WTC11 (cell line): ENCODE data around the gene SIX2. TPM values are rescaled to one million over a fixed set of nuclear protein-coding genes. Genes with fewer than 3 reads are reported as not detected.

Source experiments
- ATAC-seq: fragments of 200-7000 bp; cut with Tn5 transposase; 2 replicates; pipeline ENCODE4 v1.10.0; 2021; ENCODE audit warnings: mild to moderate bottlenecking, moderate library complexity
- CTCF ChIA-PET: fragments of 300-600 bp; sonication (Branson Sonifier 250); formaldehyde crosslinking; loops from one replicate; lab custom pipeline; 2021; ENCODE audit warnings: antibody characterized with exemption; lab: Charles Lee
- POLR2A ChIA-PET: fragments of 350-600 bp; sonication (Branson Sonifier 250); formaldehyde crosslinking; loops from one replicate; lab custom pipeline; 2021; ENCODE audit warnings: antibody characterized with exemption; lab: Charles Lee
- DNase-seq: peaks from one replicate; pipeline ENCODE4 v3.0.0; 2021; ENCODE audit warnings: low spot score
- H3K27ac Mint-ChIP-seq: 2 replicates; pipeline ENCODE4 v1.8.0; 2021; ENCODE audit warnings: mixed read lengths
- H3K27me3 Mint-ChIP-seq: 2 replicates; pipeline ENCODE4 v1.8.0; 2021; ENCODE audit warnings: low read depth, mild to moderate bottlenecking, moderate library complexity, mixed read lengths
- H3K36me3 Mint-ChIP-seq: 2 replicates; pipeline ENCODE4 v1.8.0; 2021; ENCODE audit warnings: mixed read lengths
- H3K4me1 Mint-ChIP-seq: 2 replicates; pipeline ENCODE4 v1.8.0; 2022; ENCODE audit warnings: mixed read lengths
- H3K4me3 Mint-ChIP-seq: 2 replicates; pipeline ENCODE4 v1.8.0; 2021; ENCODE audit warnings: mild to moderate bottlenecking, moderate library complexity, mixed read lengths
- H3K9me3 Mint-ChIP-seq: 2 replicates; pipeline ENCODE4 v1.8.0; 2021; ENCODE audit warnings: mixed read lengths
- NFE2L1 ChIP-seq: sonication (generic); formaldehyde crosslinking; IDR thresholded peaks from 2 replicates; pipeline ENCODE4 v1.8.1; 2023; ENCODE audit warnings: missing genetic modification reagents
- RELA ChIP-seq: sonication (generic); formaldehyde crosslinking; IDR thresholded peaks from 2 replicates; pipeline ENCODE4 v1.8.1; 2022; ENCODE audit warnings: missing genetic modification reagents, mild to moderate bottlenecking, borderline replicate concordance
- SMAD3 ChIP-seq: sonication (generic); formaldehyde crosslinking; IDR thresholded peaks from 2 replicates; pipeline ENCODE4 v1.8.0; 2022; ENCODE audit warnings: missing genetic modification reagents, mild to moderate bottlenecking, borderline replicate concordance
- ZBTB21 ChIP-seq: sonication (generic); formaldehyde crosslinking; IDR thresholded peaks from 2 replicates; pipeline ENCODE4 v1.8.1; 2023; ENCODE audit warnings: mild to moderate bottlenecking, missing genetic modification reagents, borderline replicate concordance
- ZNF121 ChIP-seq: sonication (generic); formaldehyde crosslinking; IDR thresholded peaks from 2 replicates; pipeline ENCODE4 v1.8.0; 2023; ENCODE audit warnings: missing genetic modification reagents
- ZNF423 ChIP-seq: fragments of 250-450 bp; sonication (Bioruptor Pico); IDR thresholded peaks from 2 replicates; pipeline ENCODE4 v2.1.2; 2022; ENCODE audit warnings: mild to moderate bottlenecking, moderate library complexity
- total RNA-seq: library from RNA; stranded (reverse); gene quantifications from 3 replicates; pipeline ENCODE4 v1.2.3, GENCODE V29; 2021
- TF ChIP-seq, protein P1 (sequence below): sonication (generic); formaldehyde crosslinking; IDR thresholded peaks from 2 replicates; pipeline ENCODE4 v1.8.0; 2022; ENCODE audit warnings: missing genetic modification reagents
- TF ChIP-seq, protein P2 (sequence below): sonication (generic); formaldehyde crosslinking; IDR thresholded peaks from 2 replicates; pipeline ENCODE4 v1.8.1; 2023; ENCODE audit warnings: mild to moderate bottlenecking, missing genetic modification reagents, borderline replicate concordance
- TF ChIP-seq, protein P3 (sequence below): sonication (generic); formaldehyde crosslinking; IDR thresholded peaks from 2 replicates; pipeline ENCODE4 v1.8.1; 2022; ENCODE audit warnings: low read depth, missing genetic modification reagents, borderline replicate concordance
- TF ChIP-seq, protein P4 (sequence below): fragments of 200-600 bp; IDR thresholded peaks from 2 replicates; pipeline ENCODE4 v1.8.0; 2022; ENCODE audit warnings: antibody characterized with exemption
- TF ChIP-seq, protein P5 (sequence below): sonication (generic); formaldehyde crosslinking; conservative IDR thresholded peaks from 2 replicates; pipeline ENCODE4 v1.8.1; 2022; ENCODE audit warnings: mild to moderate bottlenecking, missing genetic modification reagents
- TF ChIP-seq, protein P6 (sequence below): sonication (generic); formaldehyde crosslinking; IDR thresholded peaks from 2 replicates; pipeline ENCODE4 v1.8.0; 2022; ENCODE audit warnings: mild to moderate bottlenecking, missing genetic modification reagents
- TF ChIP-seq, protein P7 (sequence below): sonication (generic); formaldehyde crosslinking; IDR thresholded peaks from 2 replicates; pipeline ENCODE4 v1.8.0; 2023; ENCODE audit warnings: missing genetic modification reagents, mild to moderate bottlenecking, borderline replicate concordance
- TF ChIP-seq, protein P8 (sequence below): sonication (generic); formaldehyde crosslinking; IDR thresholded peaks from 2 replicates; pipeline ENCODE4 v1.8.1; 2023; ENCODE audit warnings: mild to moderate bottlenecking, missing genetic modification reagents
- TF ChIP-seq, protein P9 (sequence below): fragments of 250-450 bp; sonication (Bioruptor Pico); IDR thresholded peaks from 2 replicates; pipeline ENCODE4 v1.9.0; 2021; ENCODE audit warnings: mild to moderate bottlenecking

Gene SIX2
- total RNA-seq, 1 experiment from 2014 or later, result 1.7 TPM

DNA sequence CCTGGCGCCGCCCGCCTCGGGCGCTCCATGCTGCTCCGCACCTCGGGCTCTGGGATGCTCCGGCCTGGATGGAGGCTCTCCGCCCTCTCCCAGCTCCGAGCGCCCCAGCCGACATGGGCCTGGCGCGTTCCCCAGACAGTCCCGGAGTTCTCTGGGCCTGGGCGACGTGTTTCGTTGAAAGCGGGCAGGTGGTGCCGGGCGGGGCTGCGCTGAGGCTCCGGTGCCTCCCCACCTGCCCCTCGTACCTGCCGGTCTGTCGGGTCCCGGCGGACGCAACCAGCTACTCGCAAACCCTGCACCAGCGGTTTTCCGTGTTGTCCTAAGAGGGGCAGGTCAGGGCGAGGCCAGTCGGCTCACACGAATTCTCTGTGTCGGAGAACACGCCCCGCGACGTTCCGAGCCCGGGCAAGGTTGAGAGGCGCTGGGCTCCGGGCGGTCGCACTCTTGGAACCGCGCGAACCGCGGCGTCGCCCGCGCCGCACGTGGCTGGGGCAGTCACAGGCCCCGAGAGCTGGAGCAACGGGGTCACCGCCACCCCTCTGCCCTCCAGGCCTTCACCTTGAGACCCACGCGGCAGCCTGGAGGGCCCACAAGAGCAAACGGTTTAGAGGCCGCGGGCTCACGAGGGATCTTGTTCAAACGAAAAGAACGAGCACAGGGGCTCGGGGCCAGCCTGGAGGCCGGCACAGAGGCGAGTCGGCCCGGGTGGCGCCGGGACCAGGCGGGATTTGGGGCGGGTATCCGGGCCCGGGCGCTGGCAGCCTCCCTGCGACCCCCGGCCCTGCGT, 4.2 kb upstream of the SIX2 start (continued):
- peak; percentile 56; the same call in 1 of the 2 replicates for TF ChIP-seq NFE2L1 (CRISPR knock-in tag)
- TF ChIP-seq RELA (CRISPR knock-in tag), result no peak
- TF ChIP-seq, protein P1, sequence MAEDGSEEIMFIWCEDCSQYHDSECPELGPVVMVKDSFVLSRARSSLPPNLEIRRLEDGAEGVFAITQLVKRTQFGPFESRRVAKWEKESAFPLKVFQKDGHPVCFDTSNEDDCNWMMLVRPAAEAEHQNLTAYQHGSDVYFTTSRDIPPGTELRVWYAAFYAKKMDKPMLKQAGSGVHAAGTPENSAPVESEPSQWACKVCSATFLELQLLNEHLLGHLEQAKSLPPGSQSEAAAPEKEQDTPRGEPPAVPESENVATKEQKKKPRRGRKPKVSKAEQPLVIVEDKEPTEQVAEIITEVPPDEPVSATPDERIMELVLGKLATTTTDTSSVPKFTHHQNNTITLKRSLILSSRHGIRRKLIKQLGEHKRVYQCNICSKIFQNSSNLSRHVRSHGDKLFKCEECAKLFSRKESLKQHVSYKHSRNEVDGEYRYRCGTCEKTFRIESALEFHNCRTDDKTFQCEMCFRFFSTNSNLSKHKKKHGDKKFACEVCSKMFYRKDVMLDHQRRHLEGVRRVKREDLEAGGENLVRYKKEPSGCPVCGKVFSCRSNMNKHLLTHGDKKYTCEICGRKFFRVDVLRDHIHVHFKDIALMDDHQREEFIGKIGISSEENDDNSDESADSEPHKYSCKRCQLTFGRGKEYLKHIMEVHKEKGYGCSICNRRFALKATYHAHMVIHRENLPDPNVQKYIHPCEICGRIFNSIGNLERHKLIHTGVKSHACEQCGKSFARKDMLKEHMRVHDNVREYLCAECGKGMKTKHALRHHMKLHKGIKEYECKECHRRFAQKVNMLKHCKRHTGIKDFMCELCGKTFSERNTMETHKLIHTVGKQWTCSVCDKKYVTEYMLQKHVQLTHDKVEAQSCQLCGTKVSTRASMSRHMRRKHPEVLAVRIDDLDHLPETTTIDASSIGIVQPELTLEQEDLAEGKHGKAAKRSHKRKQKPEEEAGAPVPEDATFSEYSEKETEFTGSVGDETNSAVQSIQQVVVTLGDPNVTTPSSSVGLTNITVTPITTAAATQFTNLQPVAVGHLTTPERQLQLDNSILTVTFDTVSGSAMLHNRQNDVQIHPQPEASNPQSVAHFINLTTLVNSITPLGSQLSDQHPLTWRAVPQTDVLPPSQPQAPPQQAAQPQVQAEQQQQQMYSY (CRISPR knock-in tag), result peak; percentile 48; the same call in 1 of the 2 replicates
- TF ChIP-seq, protein P2, sequence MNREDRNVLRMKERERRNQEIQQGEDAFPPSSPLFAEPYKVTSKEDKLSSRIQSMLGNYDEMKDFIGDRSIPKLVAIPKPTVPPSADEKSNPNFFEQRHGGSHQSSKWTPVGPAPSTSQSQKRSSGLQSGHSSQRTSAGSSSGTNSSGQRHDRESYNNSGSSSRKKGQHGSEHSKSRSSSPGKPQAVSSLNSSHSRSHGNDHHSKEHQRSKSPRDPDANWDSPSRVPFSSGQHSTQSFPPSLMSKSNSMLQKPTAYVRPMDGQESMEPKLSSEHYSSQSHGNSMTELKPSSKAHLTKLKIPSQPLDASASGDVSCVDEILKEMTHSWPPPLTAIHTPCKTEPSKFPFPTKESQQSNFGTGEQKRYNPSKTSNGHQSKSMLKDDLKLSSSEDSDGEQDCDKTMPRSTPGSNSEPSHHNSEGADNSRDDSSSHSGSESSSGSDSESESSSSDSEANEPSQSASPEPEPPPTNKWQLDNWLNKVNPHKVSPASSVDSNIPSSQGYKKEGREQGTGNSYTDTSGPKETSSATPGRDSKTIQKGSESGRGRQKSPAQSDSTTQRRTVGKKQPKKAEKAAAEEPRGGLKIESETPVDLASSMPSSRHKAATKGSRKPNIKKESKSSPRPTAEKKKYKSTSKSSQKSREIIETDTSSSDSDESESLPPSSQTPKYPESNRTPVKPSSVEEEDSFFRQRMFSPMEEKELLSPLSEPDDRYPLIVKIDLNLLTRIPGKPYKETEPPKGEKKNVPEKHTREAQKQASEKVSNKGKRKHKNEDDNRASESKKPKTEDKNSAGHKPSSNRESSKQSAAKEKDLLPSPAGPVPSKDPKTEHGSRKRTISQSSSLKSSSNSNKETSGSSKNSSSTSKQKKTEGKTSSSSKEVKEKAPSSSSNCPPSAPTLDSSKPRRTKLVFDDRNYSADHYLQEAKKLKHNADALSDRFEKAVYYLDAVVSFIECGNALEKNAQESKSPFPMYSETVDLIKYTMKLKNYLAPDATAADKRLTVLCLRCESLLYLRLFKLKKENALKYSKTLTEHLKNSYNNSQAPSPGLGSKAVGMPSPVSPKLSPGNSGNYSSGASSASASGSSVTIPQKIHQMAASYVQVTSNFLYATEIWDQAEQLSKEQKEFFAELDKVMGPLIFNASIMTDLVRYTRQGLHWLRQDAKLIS (CRISPR knock-in tag), result no peak
- TF ChIP-seq, protein P3, sequence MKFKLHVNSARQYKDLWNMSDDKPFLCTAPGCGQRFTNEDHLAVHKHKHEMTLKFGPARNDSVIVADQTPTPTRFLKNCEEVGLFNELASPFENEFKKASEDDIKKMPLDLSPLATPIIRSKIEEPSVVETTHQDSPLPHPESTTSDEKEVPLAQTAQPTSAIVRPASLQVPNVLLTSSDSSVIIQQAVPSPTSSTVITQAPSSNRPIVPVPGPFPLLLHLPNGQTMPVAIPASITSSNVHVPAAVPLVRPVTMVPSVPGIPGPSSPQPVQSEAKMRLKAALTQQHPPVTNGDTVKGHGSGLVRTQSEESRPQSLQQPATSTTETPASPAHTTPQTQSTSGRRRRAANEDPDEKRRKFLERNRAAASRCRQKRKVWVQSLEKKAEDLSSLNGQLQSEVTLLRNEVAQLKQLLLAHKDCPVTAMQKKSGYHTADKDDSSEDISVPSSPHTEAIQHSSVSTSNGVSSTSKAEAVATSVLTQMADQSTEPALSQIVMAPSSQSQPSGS (CRISPR knock-in tag), result no peak
- TF ChIP-seq, protein P4, sequence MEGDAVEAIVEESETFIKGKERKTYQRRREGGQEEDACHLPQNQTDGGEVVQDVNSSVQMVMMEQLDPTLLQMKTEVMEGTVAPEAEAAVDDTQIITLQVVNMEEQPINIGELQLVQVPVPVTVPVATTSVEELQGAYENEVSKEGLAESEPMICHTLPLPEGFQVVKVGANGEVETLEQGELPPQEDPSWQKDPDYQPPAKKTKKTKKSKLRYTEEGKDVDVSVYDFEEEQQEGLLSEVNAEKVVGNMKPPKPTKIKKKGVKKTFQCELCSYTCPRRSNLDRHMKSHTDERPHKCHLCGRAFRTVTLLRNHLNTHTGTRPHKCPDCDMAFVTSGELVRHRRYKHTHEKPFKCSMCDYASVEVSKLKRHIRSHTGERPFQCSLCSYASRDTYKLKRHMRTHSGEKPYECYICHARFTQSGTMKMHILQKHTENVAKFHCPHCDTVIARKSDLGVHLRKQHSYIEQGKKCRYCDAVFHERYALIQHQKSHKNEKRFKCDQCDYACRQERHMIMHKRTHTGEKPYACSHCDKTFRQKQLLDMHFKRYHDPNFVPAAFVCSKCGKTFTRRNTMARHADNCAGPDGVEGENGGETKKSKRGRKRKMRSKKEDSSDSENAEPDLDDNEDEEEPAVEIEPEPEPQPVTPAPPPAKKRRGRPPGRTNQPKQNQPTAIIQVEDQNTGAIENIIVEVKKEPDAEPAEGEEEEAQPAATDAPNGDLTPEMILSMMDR, result no peak
- TF ChIP-seq ZNF423 (CRISPR knock-in tag), result no peak
- no peak for TF ChIP-seq ZNF121
- TF ChIP-seq, protein P5, sequence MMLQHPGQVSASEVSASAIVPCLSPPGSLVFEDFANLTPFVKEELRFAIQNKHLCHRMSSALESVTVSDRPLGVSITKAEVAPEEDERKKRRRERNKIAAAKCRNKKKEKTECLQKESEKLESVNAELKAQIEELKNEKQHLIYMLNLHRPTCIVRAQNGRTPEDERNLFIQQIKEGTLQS (CRISPR knock-in tag), result 0 out of 2 replicates have a peak, but pooled peaks have one; percentile 11
- TF ChIP-seq ZBTB21 (CRISPR knock-in tag), result 0 out of 2 replicates have a peak, but pooled peaks have one; percentile 35
- TF ChIP-seq, protein P6, sequence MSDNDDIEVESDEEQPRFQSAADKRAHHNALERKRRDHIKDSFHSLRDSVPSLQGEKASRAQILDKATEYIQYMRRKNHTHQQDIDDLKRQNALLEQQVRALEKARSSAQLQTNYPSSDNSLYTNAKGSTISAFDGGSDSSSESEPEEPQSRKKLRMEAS (CRISPR knock-in tag), result peak; percentile 93

DNA sequence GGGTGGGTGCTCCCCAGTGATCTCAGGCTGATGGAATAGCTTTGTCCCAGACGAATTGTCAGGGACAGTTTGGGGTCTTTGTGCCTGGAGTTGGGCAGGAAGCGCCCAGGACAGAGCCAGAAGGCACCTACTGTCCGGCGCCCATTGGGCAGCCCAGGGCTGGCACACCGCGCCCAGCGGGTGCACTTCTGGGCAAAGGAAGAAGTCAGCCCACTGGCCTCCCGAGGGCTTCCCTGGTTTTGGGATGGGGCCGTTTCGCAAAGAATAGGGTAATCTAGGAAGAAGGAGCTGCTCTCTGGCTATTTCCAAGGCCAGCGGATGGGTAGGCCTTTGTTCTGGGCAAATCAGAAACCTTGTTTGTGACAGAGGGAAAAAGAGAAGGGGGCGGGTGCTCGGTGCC, 3.5 kb upstream of the SIX2 start:
- H3K9me3 Mint-ChIP-seq, result no peaks in the 10 kb centered on the region
- ATAC-seq (no peak), DNase-seq (no peak)
- peaks cover 35% of the 10 kb centered on the region for H3K4me1 Mint-ChIP-seq
- 0 out of 2 replicates have a peak, but pooled peaks cover 2% of the 10 kb centered on the region for H3K36me3 Mint-ChIP-seq
- peak overlapping the region; percentile 57 for H3K4me3 Mint-ChIP-seq
- H3K27me3 Mint-ChIP-seq, result peaks cover 91% of the 10 kb centered on the region
- ChIA-PET CTCF (interaction anchor here (0.7 to 7.3 kb wide), 10 partner anchors 11 to 573 kb away, joined by 3 to 113 read pairs (median 4); no protein-coding TSS in a partner anchor), POLR2A (no interaction called here)
- H3K27ac Mint-ChIP-seq, result no peak overlapping the region
- TF ChIP-seq, protein P7, sequence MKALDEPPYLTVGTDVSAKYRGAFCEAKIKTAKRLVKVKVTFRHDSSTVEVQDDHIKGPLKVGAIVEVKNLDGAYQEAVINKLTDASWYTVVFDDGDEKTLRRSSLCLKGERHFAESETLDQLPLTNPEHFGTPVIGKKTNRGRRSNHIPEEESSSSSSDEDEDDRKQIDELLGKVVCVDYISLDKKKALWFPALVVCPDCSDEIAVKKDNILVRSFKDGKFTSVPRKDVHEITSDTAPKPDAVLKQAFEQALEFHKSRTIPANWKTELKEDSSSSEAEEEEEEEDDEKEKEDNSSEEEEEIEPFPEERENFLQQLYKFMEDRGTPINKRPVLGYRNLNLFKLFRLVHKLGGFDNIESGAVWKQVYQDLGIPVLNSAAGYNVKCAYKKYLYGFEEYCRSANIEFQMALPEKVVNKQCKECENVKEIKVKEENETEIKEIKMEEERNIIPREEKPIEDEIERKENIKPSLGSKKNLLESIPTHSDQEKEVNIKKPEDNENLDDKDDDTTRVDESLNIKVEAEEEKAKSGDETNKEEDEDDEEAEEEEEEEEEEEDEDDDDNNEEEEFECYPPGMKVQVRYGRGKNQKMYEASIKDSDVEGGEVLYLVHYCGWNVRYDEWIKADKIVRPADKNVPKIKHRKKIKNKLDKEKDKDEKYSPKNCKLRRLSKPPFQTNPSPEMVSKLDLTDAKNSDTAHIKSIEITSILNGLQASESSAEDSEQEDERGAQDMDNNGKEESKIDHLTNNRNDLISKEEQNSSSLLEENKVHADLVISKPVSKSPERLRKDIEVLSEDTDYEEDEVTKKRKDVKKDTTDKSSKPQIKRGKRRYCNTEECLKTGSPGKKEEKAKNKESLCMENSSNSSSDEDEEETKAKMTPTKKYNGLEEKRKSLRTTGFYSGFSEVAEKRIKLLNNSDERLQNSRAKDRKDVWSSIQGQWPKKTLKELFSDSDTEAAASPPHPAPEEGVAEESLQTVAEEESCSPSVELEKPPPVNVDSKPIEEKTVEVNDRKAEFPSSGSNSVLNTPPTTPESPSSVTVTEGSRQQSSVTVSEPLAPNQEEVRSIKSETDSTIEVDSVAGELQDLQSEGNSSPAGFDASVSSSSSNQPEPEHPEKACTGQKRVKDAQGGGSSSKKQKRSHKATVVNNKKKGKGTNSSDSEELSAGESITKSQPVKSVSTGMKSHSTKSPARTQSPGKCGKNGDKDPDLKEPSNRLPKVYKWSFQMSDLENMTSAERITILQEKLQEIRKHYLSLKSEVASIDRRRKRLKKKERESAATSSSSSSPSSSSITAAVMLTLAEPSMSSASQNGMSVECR (CRISPR knock-in tag), result no peak
- TF ChIP-seq, protein P8, sequence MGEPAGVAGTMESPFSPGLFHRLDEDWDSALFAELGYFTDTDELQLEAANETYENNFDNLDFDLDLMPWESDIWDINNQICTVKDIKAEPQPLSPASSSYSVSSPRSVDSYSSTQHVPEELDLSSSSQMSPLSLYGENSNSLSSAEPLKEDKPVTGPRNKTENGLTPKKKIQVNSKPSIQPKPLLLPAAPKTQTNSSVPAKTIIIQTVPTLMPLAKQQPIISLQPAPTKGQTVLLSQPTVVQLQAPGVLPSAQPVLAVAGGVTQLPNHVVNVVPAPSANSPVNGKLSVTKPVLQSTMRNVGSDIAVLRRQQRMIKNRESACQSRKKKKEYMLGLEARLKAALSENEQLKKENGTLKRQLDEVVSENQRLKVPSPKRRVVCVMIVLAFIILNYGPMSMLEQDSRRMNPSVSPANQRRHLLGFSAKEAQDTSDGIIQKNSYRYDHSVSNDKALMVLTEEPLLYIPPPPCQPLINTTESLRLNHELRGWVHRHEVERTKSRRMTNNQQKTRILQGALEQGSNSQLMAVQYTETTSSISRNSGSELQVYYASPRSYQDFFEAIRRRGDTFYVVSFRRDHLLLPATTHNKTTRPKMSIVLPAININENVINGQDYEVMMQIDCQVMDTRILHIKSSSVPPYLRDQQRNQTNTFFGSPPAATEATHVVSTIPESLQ (CRISPR knock-in tag), result no peak
- no peak for TF ChIP-seq SMAD3 (CRISPR knock-in tag)
- TF ChIP-seq, protein P9, sequence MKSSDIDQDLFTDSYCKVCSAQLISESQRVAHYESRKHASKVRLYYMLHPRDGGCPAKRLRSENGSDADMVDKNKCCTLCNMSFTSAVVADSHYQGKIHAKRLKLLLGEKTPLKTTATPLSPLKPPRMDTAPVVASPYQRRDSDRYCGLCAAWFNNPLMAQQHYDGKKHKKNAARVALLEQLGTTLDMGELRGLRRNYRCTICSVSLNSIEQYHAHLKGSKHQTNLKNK (CRISPR knock-in tag), result no peak
